HG02610 (cell line): Measurements from ENCODE around the gene FBXL13.
A peak's percentile ranks its signal among the peaks of the same experiment; 100 is the strongest.
"Not testable (repeated sequence)": the region's sequence is repeated elsewhere in the genome, so short reads cannot be mapped to it uniquely, and the experiment has no call there.

ENCODE experiments used
- ATAC-seq: cut with Tn5 transposase; IDR thresholded peaks from one replicate; pipeline ENCODE4 v1.9.1; 2021; ENCODE audit warnings: mild to moderate bottlenecking, moderate library complexity; ENCODE audit not compliant: unreplicated experiment

FBXL13 gene

GRCh38 chr7:102902052-102902451 lies 172.5 kb downstream of the FBXL13 start:
- not testable (repeated sequence) for ATAC-seq

- ATAC-seq = no peak
These were observed 176.1 kb downstream of the FBXL13 start for GRCh38 chr7:102898532-102898859.

- ATAC-seq = no peak
These were observed 176.6 kb downstream of the FBXL13 start for GRCh38 chr7:102897856-102898531.

- ATAC-seq = no peak
These were observed 177.4 kb downstream of the FBXL13 start for GRCh38 chr7:102897211-102897631.

GRCh38 chr7:102896585-102896984 lies 178.0 kb downstream of the FBXL13 start:
- ATAC-seq = no peak

GRCh38 chr7:102895602-102896001 lies 179.0 kb downstream of the FBXL13 start:
- no peak for ATAC-seq

GRCh38 chr7:102892631-102893278 lies 181.8 kb downstream of the FBXL13 start:
- no peak for ATAC-seq

GRCh38 chr7:102891693-102892261 lies 182.8 kb downstream of the FBXL13 start:
- ATAC-seq = no peak

- ATAC-seq = no peak
These were observed 183.5 kb downstream of the FBXL13 start for GRCh38 chr7:102890971-102891692.

GRCh38 chr7:102890292-102890970 lies 184.2 kb downstream of the FBXL13 start:
- ATAC-seq = no peak

- no peak for ATAC-seq
These were observed 184.7 kb downstream of the FBXL13 start for GRCh38 chr7:102889851-102890250.

GRCh38 chr7:102888561-102889233 lies 185.9 kb downstream of the FBXL13 start:
- ATAC-seq = no peak

GRCh38 chr7:102883098-102883860 lies 191.3 kb downstream of the FBXL13 start:
- ATAC-seq = no peak

- no peak for ATAC-seq
These were observed 198.8 kb downstream of the FBXL13 start for GRCh38 chr7:102875700-102876295.

- no peak for ATAC-seq
These were observed 199.6 kb downstream of the FBXL13 start for GRCh38 chr7:102874966-102875365.

GRCh38 chr7:102874166-102874829 lies 200.3 kb downstream of the FBXL13 start:
- ATAC-seq = peak; percentile 98

- peak; percentile 29 for ATAC-seq
These were observed 201.0 kb downstream of the FBXL13 start for GRCh38 chr7:102873470-102874165.

- no peak for ATAC-seq
These were observed 202.1 kb downstream of the FBXL13 start for GRCh38 chr7:102872460-102872859.
